ENCODE measurements around the gene ASPDH.
"Not testable (repeated sequence)": the region's sequence is repeated elsewhere in the genome, so short reads cannot be mapped to it uniquely, and the experiment has no call there.

Gene ASPDH

GRCh38 chr19:50547385-50548190 lies 33.9 kb upstream of the ASPDH start:
- DNase-seq: peak; percentile 43

- DNase-seq: no peak
Measured at GRCh38 chr19:50546527-50547221, 33.0 kb upstream of the ASPDH start.

GRCh38 chr19:50542943-50543342 lies 29.2 kb upstream of the ASPDH start:
- no peak for DNase-seq

- DNase-seq: peak; percentile 91
Measured at GRCh38 chr19:50537769-50538230, 24.1 kb upstream of the ASPDH start.

- no peak for DNase-seq
Measured at GRCh38 chr19:50537306-50537685, 23.6 kb upstream of the ASPDH start.

- no peak for DNase-seq
Measured at GRCh38 chr19:50536662-50537305, 23.1 kb upstream of the ASPDH start.

GRCh38 chr19:50535672-50536187 lies 22.0 kb upstream of the ASPDH start:
- DNase-seq: no peak

- no peak for DNase-seq
Measured at GRCh38 chr19:50534478-50534877, 20.8 kb upstream of the ASPDH start.

- DNase-seq: no peak
Measured at GRCh38 chr19:50532952-50533351, 19.2 kb upstream of the ASPDH start.

GRCh38 chr19:50531171-50531612 lies 17.5 kb upstream of the ASPDH start:
- DNase-seq: no peak

- DNase-seq: not testable (repeated sequence)
Measured at GRCh38 chr19:50528052-50528451, 14.3 kb upstream of the ASPDH start.

GRCh38 chr19:50522881-50523280 lies 9.2 kb upstream of the ASPDH start:
- no peak for DNase-seq

GRCh38 chr19:50520822-50521465 lies 7.2 kb upstream of the ASPDH start:
- DNase-seq: no peak

- DNase-seq: no peak
Measured at GRCh38 chr19:50519006-50519575, 5.4 kb upstream of the ASPDH start.

GRCh38 chr19:50518091-50519005 lies 4.6 kb upstream of the ASPDH start:
- DNase-seq: no peak

- DNase-seq: no peak
Measured at GRCh38 chr19:50517704-50518075, 4.0 kb upstream of the ASPDH start.

- DNase-seq: no peak
Measured at GRCh38 chr19:50516964-50517703, 3.4 kb upstream of the ASPDH start.

- DNase-seq: no peak
Measured at GRCh38 chr19:50516456-50516855, 2.7 kb upstream of the ASPDH start.

- DNase-seq: no peak
Measured at GRCh38 chr19:50515168-50515561, 1.5 kb upstream of the ASPDH start.

- peak; percentile 80 for DNase-seq
Measured at GRCh38 chr19:50514346-50515167, 844 bp upstream of the ASPDH start.
